NCI-H2029 (cell line): ENCODE measurements around the gene MARCHF9.
A peak's percentile ranks its signal among the peaks of the same experiment; 100 is the strongest.
"Not testable (repeated sequence)": the region's sequence is repeated elsewhere in the genome, so short reads cannot be mapped to it uniquely, and the experiment has no call there.

Experiments
- DNase-seq: peaks from one replicate; lab custom pipeline; 2025; lab: John Stamatoyannopoulos, UW

Gene MARCHF9

GRCh38 chr12:57771236-57771872, 16.5 kb downstream of the MARCHF9 start:
- DNase-seq = peak; percentile 61

GRCh38 chr12:57771873-57772428, 17.0 kb downstream of the MARCHF9 start, which contains the start of gene METTL1:
Gene METTL1, minus strand, starts transcription at chr12:57772105. Its CDS starts 22 bp downstream, at chr12:57772083.
- peak; percentile 92 for DNase-seq

DNA sequence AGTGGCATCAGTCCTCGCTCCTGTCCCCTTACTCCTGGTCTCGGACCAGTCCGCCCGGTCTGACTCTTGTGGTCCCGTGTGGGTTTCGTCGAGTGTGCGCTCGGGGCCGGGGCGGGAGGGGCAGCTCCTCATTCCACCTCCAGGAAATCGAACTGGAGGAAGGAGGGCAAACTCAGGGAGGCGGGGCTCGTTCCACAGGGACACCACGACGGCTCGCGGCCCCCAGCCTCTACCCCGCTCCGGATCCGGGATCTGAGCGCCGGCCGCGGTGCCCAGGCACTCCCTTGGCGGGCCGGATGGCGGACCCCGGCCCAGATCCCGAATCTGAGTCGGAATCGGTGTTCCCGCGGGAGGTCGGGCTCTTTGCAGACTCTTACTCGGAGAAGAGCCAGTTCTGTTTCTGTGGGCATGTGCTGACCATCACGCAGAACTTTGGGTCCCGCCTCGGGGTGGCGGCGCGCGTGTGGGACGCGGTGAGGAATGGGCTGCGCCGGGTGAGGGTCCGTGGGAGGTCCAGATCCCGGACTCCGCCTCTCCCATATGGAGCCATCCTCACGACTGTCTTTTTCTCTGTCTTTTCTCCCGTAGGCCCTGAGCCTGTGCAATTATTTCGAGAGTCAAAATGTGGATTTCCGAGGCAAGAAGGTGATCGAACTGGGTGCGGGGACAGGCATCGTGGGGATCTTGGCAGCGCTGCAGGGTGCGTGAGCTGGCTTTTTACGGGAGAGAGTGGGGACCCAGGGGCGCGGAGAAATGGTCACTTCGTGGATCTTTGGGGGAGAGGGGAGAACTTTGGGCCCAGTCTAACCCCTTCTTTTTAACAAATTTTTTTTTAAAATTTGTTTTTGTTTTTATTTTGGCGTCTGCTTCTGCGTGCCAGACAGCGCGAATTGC, 17.8 kb downstream of the MARCHF9 start, which contains the start of gene EEF1AKMT3:
Gene EEF1AKMT3 (plus strand): TSS at position 186 of the 894 bp plus-strand sequence. CDS start 111 bp downstream, at position 297.
- DNase-seq = peak; percentile 56

DNA sequence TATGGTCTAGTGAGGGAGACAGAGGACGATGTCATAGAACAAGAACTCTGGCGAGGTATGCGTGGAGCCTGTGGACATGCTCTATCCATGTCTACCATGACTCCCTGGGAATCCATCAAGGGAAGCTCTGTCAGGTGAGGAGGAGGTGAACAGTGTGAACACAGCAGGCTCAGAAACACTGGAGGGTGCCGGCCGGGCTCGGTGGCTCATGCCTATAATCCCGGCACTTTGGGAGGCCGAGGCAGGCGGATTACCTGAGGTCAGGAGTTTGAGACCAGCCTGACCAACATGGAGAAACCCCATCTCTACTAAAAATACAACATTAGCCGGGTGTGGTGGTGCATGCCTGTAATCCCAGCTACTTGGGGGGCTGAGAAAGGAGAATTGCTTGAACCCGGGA, 19.7 kb downstream of the MARCHF9 start:
- not testable (repeated sequence) for DNase-seq

DNA sequence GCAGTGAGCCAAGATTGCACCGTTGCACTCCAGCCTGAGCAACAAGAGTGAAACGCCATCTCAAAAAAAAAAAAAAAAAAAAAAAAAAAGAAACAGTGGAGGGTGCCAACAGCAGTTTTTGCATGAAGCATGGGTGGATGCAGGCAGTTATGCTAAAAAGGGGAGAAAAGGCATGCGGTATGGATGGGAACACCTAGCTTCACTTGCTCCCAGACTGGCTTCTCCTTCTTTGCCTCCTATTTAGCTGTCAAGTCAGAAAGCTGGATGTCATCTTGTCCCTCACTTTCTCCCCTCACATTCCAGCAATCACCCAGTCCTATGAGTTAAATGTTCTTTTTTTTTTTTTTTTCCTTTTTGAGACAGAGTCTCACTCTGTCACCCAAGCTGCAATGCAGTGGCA, 20.1 kb downstream of the MARCHF9 start:
- DNase-seq = no peak

GRCh38 chr12:57775563-57776246, 20.8 kb downstream of the MARCHF9 start:
- DNase-seq = no peak

- DNase-seq = no peak
These were observed 21.3 kb downstream of the MARCHF9 start for GRCh38 chr12:57776247-57776587.

- DNase-seq = no peak
These were observed 22.5 kb downstream of the MARCHF9 start for GRCh38 chr12:57777367-57777766.

GRCh38 chr12:57777911-57778310, 23.0 kb downstream of the MARCHF9 start:
- no peak for DNase-seq

DNA sequence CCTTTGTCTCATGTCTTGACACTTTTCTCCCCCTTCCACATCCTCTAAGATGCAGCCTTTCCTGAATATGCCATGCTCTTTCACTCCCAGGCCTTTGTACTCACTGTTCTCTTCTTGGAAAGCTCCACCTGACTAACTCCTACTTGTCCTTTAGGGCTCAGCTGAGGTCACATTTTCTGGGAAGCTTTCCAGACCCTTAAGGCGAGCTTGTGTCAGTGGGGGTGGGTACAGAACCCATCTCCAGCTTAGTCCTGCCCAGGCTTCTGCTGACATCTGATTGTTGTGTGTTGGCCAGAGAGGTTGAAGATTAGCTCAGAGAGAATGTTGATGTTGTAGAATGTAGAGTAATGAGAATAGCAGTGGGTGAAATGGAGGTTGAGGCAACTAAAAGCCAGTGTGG, 24.8 kb downstream of the MARCHF9 start:
- DNase-seq = no peak

GRCh38 chr12:57780284-57780897, 25.5 kb downstream of the MARCHF9 start:
- no peak for DNase-seq

DNA sequence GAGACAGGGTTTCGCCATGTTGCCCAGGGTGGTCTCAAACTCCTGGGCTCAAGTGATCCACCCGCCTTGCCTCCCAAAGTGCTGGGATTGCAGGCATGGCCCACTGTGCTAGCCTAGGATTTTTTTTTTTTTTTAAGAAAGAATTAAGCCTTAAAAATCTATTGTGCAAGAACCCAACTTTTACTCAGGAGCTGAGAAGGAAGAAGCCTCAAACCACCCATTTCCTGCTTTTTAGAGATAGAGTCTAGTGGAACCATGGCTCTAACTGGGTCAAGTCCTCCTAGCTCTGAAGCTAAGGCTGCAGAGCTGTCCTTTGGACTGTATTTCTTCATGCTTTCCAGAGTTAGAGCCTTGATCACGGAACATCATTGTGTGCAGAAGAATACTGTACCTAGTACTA, 26.3 kb downstream of the MARCHF9 start:
- no peak for DNase-seq

GRCh38 chr12:57781801-57782200, 26.9 kb downstream of the MARCHF9 start:
- no peak for DNase-seq

DNA sequence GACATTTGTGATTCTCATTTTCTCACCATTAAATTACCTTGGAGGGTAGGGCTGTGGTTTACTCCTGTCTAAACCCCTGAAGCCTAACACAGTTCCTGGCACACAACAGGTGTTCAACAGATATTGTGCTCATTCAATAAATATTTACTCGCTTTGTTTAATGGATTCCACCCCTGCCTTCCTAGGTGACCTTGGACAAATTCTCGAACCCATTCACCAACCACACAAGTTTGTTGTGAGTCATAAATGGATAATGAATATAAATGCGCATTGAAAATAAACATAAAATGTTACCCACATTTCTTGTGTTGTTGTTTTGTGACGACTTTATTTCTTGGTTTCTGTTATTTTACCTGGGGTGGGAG, 27.3 kb downstream of the MARCHF9 start:
- DNase-seq = no peak

GRCh38 chr12:57782608-57783465, 27.9 kb downstream of the MARCHF9 start, which contains the start of gene TSFM:
Gene TSFM, plus strand, starts transcription at chr12:57782787. Its CDS starts 15 bp downstream, at chr12:57782802.
- DNase-seq = peak; percentile 94

DNA sequence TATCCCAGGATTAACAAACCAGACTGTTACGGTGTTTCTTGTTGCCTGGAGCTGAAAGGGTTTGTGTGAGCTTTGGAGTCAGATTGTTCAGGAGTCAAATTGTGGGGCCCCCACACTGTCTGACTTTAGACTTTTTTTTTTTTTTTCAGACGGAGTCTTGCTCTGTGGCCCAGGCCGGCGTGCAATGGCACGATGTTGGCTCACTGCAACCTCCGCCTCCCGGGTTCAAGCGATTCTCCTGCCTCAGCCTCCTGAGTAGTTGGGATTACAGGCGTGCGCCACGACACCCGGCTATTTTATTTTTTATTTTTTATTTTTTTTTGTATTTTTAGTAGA, 28.5 kb downstream of the MARCHF9 start:
- DNase-seq = no peak

DNA sequence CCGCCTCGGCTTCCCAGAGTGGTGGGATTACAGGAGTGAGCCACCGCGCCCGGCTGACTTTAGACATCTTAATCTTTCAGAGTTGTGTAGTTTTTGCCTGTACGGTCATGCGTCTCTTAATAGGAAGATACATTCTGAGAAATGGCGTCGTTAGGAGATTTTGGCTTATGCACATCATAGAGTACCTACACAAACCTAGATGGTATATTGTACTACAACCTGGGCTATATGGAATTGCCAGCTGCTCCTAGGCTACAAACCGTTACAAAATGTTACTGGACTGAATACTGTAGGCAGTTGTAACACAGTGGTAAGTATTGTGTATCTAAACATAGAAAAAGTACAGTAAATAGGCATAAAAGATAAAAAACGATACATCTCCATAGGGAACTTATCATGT, 29.0 kb downstream of the MARCHF9 start:
- no peak for DNase-seq

DNA sequence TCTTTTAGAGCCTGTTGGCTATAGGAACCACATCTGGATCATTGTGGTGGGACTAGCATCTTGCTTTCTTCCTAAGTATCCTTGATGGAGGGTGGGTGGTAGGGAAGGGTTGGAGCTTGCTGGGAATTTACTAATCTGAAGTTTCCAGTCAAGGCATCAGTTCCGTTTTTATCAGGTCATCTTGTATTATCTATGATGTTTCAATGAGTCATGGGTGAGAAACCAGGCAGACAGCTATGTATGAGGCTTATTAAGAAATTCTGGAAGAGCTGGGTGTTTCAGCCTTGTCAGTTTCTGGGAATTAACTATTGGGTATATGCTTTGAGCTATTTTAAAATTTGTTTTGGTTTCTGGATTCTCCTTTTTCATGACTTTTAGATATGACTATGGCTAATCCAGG, 39.0 kb downstream of the MARCHF9 start:
- no peak for DNase-seq

GRCh38 chr12:57795354-57795753, 40.5 kb downstream of the MARCHF9 start:
- DNase-seq = no peak

- DNase-seq = no peak
These were observed 42.1 kb downstream of the MARCHF9 start for GRCh38 chr12:57796996-57797395.

GRCh38 chr12:57797933-57798332, 43.0 kb downstream of the MARCHF9 start:
- no peak for DNase-seq
